HCT116 (cell line): ENCODE data around the gene HUNK. TPM values are rescaled to one million over a fixed set of nuclear protein-coding genes. Genes with fewer than 3 reads are reported as not detected.

Source experiments
- ATAC-seq: fragments of 200-7000 bp; cut with Tn5 transposase; 2 replicates; pipeline ENCODE4 v1.9.1; 2020; ENCODE audit warnings: mild to moderate bottlenecking, moderate library complexity
- BruUV-seq: library from RNA; stranded (reverse); fragments of 400-500 nt; replicated peaks from 2 replicates; lab custom pipeline; 2021; lab: Mats Ljungman, UMichigan
- CTCF ChIA-PET: fragments of 300-600 bp; sonication (Branson Sonifier 250); formaldehyde crosslinking; loops from one replicate; lab custom pipeline; 2021; ENCODE audit warnings: antibody characterized with exemption; lab: Charles Lee
- POLR2A ChIA-PET: fragments of 300-600, 350-600 bp; sonication (Branson Sonifier 250); formaldehyde crosslinking; loops from one replicate; lab custom pipeline; 2021; ENCODE audit warnings: antibody characterized with exemption; lab: Charles Lee
- RAD21 ChIA-PET, 2 experiments: fragments of 300-600 bp; sonication (Branson Sonifier 250); formaldehyde crosslinking; loops; one replicate each; lab custom pipeline; 2023; ENCODE audit warnings: low total read pairs in 2 of 2; ENCODE audit not compliant: uncharacterized antibody in 2 of 2, unreplicated experiment in 2 of 2, low non-redundant PET in 1 of 2; lab: Charles Lee
- DNase-seq: peaks from one replicate; pipeline ENCODE4 v3.0.0-alpha.2; 2010; ENCODE audit warnings: low read depth, low spot score
- H2AFZ ChIP-seq: fragments of 200-600 bp; shearing (Covaris generic), sonication (generic); 2 replicates; pipeline ENCODE4 v1.6.1; 2017; ENCODE audit warnings: low read depth, mixed run types, mixed read lengths, antibody characterized with exemption, low read length; ENCODE audit not compliant: poor library complexity, severe bottlenecking
- H3K27ac ChIP-seq: 2 replicates; pipeline ENCODE4 v1.5.1; 2012; ENCODE audit warnings: low read depth, low read length
- H3K27me3 ChIP-seq: fragments of 200-600 bp; sonication (generic); 2 replicates; pipeline ENCODE4 v1.6.1; 2016; ENCODE audit warnings: mixed run types, low read length, mixed read lengths; ENCODE audit not compliant: insufficient read depth
- H3K36me3 ChIP-seq, 2 experiments: fragments of 200-500 bp in 1 of 2; fragments of 200-600 bp in 1 of 2; sonication (Bioruptor generic) in 1 of 2; sonication (generic) in 1 of 2; 2 replicates each; pipeline versions ENCODE4 v1.5.1 to v1.6.1; 2014 to 2016; ENCODE audit warnings: low read length in 2 of 2, inconsistent platforms in 1 of 2, mixed read lengths in 1 of 2, mixed run types in 1 of 2; ENCODE audit not compliant: insufficient read depth in 2 of 2, control insufficient read depth in 1 of 2
- H3K4me1 ChIP-seq, 2 experiments: fragments of 200-600 bp in 1 of 2; sonication (generic) in 1 of 2; 2 replicates each; pipeline versions ENCODE4 v1.5.1 to v1.6.1; 2012 to 2017; ENCODE audit warnings: low read length in 2 of 2, inconsistent platforms in 1 of 2, mild to moderate bottlenecking in 1 of 2, mixed read lengths in 1 of 2, mixed run types in 1 of 2, moderate library complexity in 1 of 2; ENCODE audit not compliant: insufficient read depth in 2 of 2, control insufficient read depth in 1 of 2
- H3K4me2 ChIP-seq: fragments of 200-600 bp; sonication (generic); 2 replicates; pipeline ENCODE4 v1.6.1; 2017; ENCODE audit warnings: mixed run types, low read length, mixed read lengths
- H3K4me3 ChIP-seq, 2 experiments: fragments of 200-600 bp in 1 of 2; sonication (generic) in 1 of 2; replicated peaks in 1 of 2; 2 replicates each; pipeline ENCODE4 v1.5.1; 2011 to 2016; ENCODE audit warnings: low read length in 2 of 2, control low read depth in 1 of 2, low read depth in 1 of 2, mild to moderate bottlenecking in 1 of 2, mixed read lengths in 1 of 2, mixed run types in 1 of 2
- H3K79me2 ChIP-seq: fragments of 200-600 bp; sonication (generic); 2 replicates; pipeline ENCODE4 v1.6.1; 2017; ENCODE audit warnings: mild to moderate bottlenecking, mixed run types, low read length, moderate library complexity, mixed read lengths; ENCODE audit not compliant: insufficient read depth
- H3K9ac ChIP-seq: fragments of 200-600 bp; sonication (generic); 2 replicates; pipeline ENCODE4 v1.6.1; 2016; ENCODE audit warnings: low read length, mixed read lengths
- H3K9me2 ChIP-seq: fragments of 200-600 bp; sonication (generic), shearing (Covaris generic); 2 replicates; pipeline ENCODE4 v1.6.1; 2017; ENCODE audit warnings: mixed run types, mild to moderate bottlenecking, moderate library complexity; ENCODE audit not compliant: insufficient read depth
- H3K9me3 ChIP-seq, 2 experiments: fragments of 200-500 bp in 1 of 2; fragments of 200-600 bp in 1 of 2; sonication (Bioruptor generic) in 1 of 2; sonication (generic) in 1 of 2; 2 replicates each; pipeline ENCODE4 v1.6.1; 2014 to 2017; ENCODE audit warnings: low read length in 2 of 2, mixed read lengths in 2 of 2, inconsistent platforms in 1 of 2, low read depth in 1 of 2, mild to moderate bottlenecking in 1 of 2, mixed run types in 1 of 2, moderate library complexity in 1 of 2; ENCODE audit not compliant: control insufficient read depth in 1 of 2, insufficient read depth in 1 of 2
- H4K20me1 ChIP-seq: fragments of 200-600 bp; sonication (generic), shearing (Covaris generic); 2 replicates; pipeline ENCODE4 v1.6.1; 2017; ENCODE audit warnings: mixed run types, mild to moderate bottlenecking, moderate library complexity; ENCODE audit not compliant: insufficient read depth
- CBX3 ChIP-seq: IDR thresholded peaks from 2 replicates; pipeline ENCODE4 v1.6.1; 2012; ENCODE audit warnings: low read depth
- CEBPB ChIP-seq: IDR thresholded peaks from 2 replicates; pipeline ENCODE4 v1.6.1; 2012; ENCODE audit warnings: low read depth
- EGR1 ChIP-seq: IDR thresholded peaks from 2 replicates; pipeline ENCODE4 v1.6.1; 2012; ENCODE audit warnings: low read depth
- ELF1 ChIP-seq: IDR thresholded peaks from 2 replicates; pipeline ENCODE4 v1.6.1; 2012; ENCODE audit warnings: low read depth, borderline replicate concordance
- EZH2 ChIP-seq: fragments of 200-600 bp; sonication (generic); IDR thresholded peaks from 2 replicates; pipeline ENCODE4 v1.6.1; 2017; ENCODE audit warnings: antibody characterized with exemption, mixed run types
- EZH2phosphoT487 ChIP-seq: fragments of 200-600 bp; IDR thresholded peaks from 2 replicates; pipeline ENCODE4 v1.6.1; 2018; ENCODE audit warnings: antibody characterized with exemption, borderline replicate concordance
- JUND ChIP-seq: IDR thresholded peaks from 2 replicates; pipeline ENCODE4 v1.6.1; 2012
- POLR2A ChIP-seq: IDR thresholded peaks from 2 replicates; pipeline ENCODE4 v1.7.0; 2011; ENCODE audit warnings: borderline replicate concordance; ENCODE audit not compliant: insufficient read depth, insufficient read length; ENCODE audit errors: extremely low read depth
- POLR2AphosphoS5 ChIP-seq: IDR thresholded peaks from 2 replicates; pipeline ENCODE4 v1.6.1; 2011; ENCODE audit warnings: mild to moderate bottlenecking, low read depth, low read length, moderate library complexity
- RAD21 ChIP-seq: IDR thresholded peaks from 2 replicates; pipeline ENCODE4 v1.6.1; 2012; ENCODE audit warnings: low read depth, mild to moderate bottlenecking
- SIN3A ChIP-seq: IDR thresholded peaks from 2 replicates; pipeline ENCODE4 v1.6.1; 2012; ENCODE audit warnings: low read depth
- SP1 ChIP-seq: IDR thresholded peaks from 2 replicates; pipeline ENCODE4 v1.6.1; 2012; ENCODE audit warnings: low read depth
- SRF ChIP-seq: IDR thresholded peaks from 2 replicates; pipeline ENCODE4 v1.6.1; 2012; ENCODE audit warnings: low read depth
- TCF7L2 ChIP-seq: IDR thresholded peaks from 2 replicates; pipeline ENCODE4 v1.7.0; 2011; ENCODE audit warnings: borderline replicate concordance, inconsistent platforms; ENCODE audit not compliant: insufficient read depth, insufficient read length; ENCODE audit errors: extremely low read depth
- YY1 ChIP-seq: IDR thresholded peaks from 2 replicates; pipeline ENCODE4 v1.6.1; 2011; ENCODE audit warnings: low read length, low read depth, moderate library complexity, mild to moderate bottlenecking; ENCODE audit not compliant: insufficient replicate concordance; ENCODE audit errors: extremely low read depth
- ZFX ChIP-seq: fragments of 450-650 bp; IDR thresholded peaks from 2 replicates; pipeline ENCODE4 v1.6.1; 2017
- intact Hi-C: fragments of 100-400 bp; cut with micrococcal nuclease; formaldehyde crosslinking; loops from 2 replicates; pipeline ENCODE4 v1.10.0; 2022
- total RNA-seq: library from RNA; stranded (reverse); gene quantifications from one replicate; pipeline ENCODE4 v1.2.1, GENCODE V29; 2021; ENCODE audit not compliant: unreplicated experiment
- TF ChIP-seq, protein P1 (sequence below): IDR thresholded peaks from 2 replicates; pipeline ENCODE4 v1.6.1; 2012; ENCODE audit warnings: low read depth
- TF ChIP-seq, protein P2 (sequence below): IDR thresholded peaks from 2 replicates; pipeline ENCODE4 v1.6.1; 2011; ENCODE audit warnings: mild to moderate bottlenecking, low read length, moderate library complexity; ENCODE audit not compliant: insufficient replicate concordance; ENCODE audit errors: extremely low read depth
- TF ChIP-seq, protein P3 (sequence below): IDR thresholded peaks from 2 replicates; pipeline ENCODE4 v1.6.1; 2012
- TF ChIP-seq, protein P4 (sequence below), 3 experiments: fragments of 200-600 bp in 1 of 3; sonication (generic) in 1 of 3; IDR thresholded peaks in 2 of 3; conservative IDR thresholded peaks in 1 of 3; 2 replicates each; pipeline ENCODE4 v1.5.1; 2012 to 2017; ENCODE audit warnings: low read depth in 2 of 3, low read length in 2 of 3, antibody characterized with exemption in 1 of 3, borderline replicate concordance in 1 of 3, control low read depth in 1 of 3, mild to moderate bottlenecking in 1 of 3, mixed read lengths in 1 of 3, mixed run types in 1 of 3, moderate library complexity in 1 of 3; ENCODE audit not compliant: insufficient read depth in 1 of 3

HUNK gene
- total RNA-seq, 1 experiment from 2014 or later, result not detected

DNA sequence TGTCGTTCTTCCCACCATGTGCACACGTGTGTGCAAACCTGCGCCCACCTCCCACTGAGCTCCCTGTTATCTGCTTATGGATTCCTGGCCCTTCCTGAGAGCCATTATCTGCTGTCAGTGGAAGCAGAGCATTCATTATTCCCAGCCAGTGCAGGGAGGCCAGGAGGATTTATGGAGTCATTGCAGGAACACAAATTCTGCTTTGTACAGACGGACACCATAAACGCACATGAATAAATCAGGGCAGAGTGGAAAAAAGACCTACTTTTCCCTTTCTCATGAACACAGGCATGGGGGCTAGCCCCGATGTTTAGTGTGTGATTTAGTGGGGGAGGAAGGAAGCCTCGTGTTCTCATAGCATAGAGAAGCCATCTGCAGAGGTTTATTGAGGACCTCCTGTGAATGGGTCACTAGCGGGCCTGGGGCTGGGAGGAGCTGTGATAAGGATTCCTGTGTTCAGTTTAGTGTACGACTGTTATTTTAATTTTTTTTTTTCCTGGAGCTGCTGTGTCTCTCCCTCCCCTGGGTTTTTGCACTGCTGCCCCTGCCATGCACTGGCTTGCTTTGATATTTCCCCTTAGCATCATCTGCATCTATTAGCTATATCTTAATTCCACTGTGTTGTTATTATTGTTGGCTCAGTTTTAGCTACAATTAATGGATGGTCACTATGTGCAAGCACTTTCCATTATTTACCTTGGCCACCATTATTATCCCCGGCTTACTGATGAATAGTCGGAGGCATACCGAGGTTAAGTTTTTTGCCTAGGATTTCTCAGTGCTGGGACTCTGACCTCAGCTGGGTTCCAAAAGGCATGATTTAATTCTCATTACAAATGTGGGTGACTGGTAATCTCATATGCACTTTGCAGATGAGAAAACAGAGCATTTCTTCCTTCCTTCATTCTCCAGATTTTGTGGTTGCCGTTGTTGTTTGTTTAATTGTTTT lies 33.0 kb downstream of the HUNK start:
- CTCF ChIA-PET, result no interaction called here

More for the DNA sequence above, 33.0 kb downstream of the HUNK start:
- no peak overlapping the region for H3K27ac ChIP-seq
- H3K9me2 ChIP-seq, result no peaks in the 10 kb centered on the region
- H3K36me3 ChIP-seq, result no peaks in the 10 kb centered on the region
- no peaks in the 10 kb centered on the region for H3K79me2 ChIP-seq
- no peak for DNase-seq
- no peaks in the 10 kb centered on the region for H3K4me1 ChIP-seq
- H3K9me3 ChIP-seq, result no peaks in the 10 kb centered on the region
- ChIA-PET RAD21 (no interaction called here), POLR2A (no interaction called here)
- H3K9ac ChIP-seq, result no peak overlapping the region
- intact Hi-C loops, result no loop called here
- no peak overlapping the region for H3K4me3 ChIP-seq
- H3K4me2 ChIP-seq, result no peak overlapping the region
- no peak for ATAC-seq
- no peaks in the 10 kb centered on the region for H4K20me1 ChIP-seq
- peaks cover 16% of the 10 kb centered on the region; the same call in 1 of the 2 replicates for H3K27me3 ChIP-seq
- no peak overlapping the region for H2AFZ ChIP-seq
- no TSS peak for BruUV-seq
- TF ChIP-seq CEBPB (no peak), SRF (no peak), ZFX (no peak), POLR2AphosphoS5 (no peak), EGR1 (no peak), ELF1 (no peak), YY1 (no peak), SP1 (no peak), EZH2 (no peak), TCF7L2 (no peak), SIN3A (no peak), CBX3 (no peak), POLR2A (no peak), RAD21 (no peak), JUND (no peak), EZH2phosphoT487 (no peak)
- TF ChIP-seq, protein P1, sequence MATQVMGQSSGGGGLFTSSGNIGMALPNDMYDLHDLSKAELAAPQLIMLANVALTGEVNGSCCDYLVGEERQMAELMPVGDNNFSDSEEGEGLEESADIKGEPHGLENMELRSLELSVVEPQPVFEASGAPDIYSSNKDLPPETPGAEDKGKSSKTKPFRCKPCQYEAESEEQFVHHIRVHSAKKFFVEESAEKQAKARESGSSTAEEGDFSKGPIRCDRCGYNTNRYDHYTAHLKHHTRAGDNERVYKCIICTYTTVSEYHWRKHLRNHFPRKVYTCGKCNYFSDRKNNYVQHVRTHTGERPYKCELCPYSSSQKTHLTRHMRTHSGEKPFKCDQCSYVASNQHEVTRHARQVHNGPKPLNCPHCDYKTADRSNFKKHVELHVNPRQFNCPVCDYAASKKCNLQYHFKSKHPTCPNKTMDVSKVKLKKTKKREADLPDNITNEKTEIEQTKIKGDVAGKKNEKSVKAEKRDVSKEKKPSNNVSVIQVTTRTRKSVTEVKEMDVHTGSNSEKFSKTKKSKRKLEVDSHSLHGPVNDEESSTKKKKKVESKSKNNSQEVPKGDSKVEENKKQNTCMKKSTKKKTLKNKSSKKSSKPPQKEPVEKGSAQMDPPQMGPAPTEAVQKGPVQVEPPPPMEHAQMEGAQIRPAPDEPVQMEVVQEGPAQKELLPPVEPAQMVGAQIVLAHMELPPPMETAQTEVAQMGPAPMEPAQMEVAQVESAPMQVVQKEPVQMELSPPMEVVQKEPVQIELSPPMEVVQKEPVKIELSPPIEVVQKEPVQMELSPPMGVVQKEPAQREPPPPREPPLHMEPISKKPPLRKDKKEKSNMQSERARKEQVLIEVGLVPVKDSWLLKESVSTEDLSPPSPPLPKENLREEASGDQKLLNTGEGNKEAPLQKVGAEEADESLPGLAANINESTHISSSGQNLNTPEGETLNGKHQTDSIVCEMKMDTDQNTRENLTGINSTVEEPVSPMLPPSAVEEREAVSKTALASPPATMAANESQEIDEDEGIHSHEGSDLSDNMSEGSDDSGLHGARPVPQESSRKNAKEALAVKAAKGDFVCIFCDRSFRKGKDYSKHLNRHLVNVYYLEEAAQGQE, result no peak
- TF ChIP-seq, protein P2, sequence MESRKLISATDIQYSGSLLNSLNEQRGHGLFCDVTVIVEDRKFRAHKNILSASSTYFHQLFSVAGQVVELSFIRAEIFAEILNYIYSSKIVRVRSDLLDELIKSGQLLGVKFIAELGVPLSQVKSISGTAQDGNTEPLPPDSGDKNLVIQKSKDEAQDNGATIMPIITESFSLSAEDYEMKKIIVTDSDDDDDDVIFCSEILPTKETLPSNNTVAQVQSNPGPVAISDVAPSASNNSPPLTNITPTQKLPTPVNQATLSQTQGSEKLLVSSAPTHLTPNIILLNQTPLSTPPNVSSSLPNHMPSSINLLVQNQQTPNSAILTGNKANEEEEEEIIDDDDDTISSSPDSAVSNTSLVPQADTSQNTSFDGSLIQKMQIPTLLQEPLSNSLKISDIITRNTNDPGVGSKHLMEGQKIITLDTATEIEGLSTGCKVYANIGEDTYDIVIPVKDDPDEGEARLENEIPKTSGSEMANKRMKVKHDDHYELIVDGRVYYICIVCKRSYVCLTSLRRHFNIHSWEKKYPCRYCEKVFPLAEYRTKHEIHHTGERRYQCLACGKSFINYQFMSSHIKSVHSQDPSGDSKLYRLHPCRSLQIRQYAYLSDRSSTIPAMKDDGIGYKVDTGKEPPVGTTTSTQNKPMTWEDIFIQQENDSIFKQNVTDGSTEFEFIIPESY, result no peak
- TF ChIP-seq, protein P3, sequence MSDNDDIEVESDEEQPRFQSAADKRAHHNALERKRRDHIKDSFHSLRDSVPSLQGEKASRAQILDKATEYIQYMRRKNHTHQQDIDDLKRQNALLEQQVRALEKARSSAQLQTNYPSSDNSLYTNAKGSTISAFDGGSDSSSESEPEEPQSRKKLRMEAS, result no peak
- TF ChIP-seq, protein P4, sequence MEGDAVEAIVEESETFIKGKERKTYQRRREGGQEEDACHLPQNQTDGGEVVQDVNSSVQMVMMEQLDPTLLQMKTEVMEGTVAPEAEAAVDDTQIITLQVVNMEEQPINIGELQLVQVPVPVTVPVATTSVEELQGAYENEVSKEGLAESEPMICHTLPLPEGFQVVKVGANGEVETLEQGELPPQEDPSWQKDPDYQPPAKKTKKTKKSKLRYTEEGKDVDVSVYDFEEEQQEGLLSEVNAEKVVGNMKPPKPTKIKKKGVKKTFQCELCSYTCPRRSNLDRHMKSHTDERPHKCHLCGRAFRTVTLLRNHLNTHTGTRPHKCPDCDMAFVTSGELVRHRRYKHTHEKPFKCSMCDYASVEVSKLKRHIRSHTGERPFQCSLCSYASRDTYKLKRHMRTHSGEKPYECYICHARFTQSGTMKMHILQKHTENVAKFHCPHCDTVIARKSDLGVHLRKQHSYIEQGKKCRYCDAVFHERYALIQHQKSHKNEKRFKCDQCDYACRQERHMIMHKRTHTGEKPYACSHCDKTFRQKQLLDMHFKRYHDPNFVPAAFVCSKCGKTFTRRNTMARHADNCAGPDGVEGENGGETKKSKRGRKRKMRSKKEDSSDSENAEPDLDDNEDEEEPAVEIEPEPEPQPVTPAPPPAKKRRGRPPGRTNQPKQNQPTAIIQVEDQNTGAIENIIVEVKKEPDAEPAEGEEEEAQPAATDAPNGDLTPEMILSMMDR (IDR thresholded peaks at IDR 0.05 in 2 of 3, conservative IDR thresholded peaks at IDR 0.05 in 1 of 3; ENCODE audit: borderline replicate concordance in 1 of 3, insufficient read depth in 1 of 3, low read depth in 2 of 3, low read length in 2 of 3), result no peak
